GM12801 (cell line): ENCODE results near the gene CST9L.

Experiments used
- TF ChIP-seq, protein P1 (sequence below): IDR thresholded peaks from one replicate; pipeline ENCODE4 v1.5.1; 2011; ENCODE audit warnings: control low read depth; ENCODE audit not compliant: insufficient read length; ENCODE audit errors: extremely low read depth

CST9L gene

GRCh38 chr20:23519556-23519955, 48.7 kb downstream of the CST9L start:
- TF ChIP-seq, protein P1, sequence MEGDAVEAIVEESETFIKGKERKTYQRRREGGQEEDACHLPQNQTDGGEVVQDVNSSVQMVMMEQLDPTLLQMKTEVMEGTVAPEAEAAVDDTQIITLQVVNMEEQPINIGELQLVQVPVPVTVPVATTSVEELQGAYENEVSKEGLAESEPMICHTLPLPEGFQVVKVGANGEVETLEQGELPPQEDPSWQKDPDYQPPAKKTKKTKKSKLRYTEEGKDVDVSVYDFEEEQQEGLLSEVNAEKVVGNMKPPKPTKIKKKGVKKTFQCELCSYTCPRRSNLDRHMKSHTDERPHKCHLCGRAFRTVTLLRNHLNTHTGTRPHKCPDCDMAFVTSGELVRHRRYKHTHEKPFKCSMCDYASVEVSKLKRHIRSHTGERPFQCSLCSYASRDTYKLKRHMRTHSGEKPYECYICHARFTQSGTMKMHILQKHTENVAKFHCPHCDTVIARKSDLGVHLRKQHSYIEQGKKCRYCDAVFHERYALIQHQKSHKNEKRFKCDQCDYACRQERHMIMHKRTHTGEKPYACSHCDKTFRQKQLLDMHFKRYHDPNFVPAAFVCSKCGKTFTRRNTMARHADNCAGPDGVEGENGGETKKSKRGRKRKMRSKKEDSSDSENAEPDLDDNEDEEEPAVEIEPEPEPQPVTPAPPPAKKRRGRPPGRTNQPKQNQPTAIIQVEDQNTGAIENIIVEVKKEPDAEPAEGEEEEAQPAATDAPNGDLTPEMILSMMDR, result no peak

GRCh38 chr20:23517719-23518118, 50.6 kb downstream of the CST9L start:
- TF ChIP-seq, protein P1, result no peak

DNA sequence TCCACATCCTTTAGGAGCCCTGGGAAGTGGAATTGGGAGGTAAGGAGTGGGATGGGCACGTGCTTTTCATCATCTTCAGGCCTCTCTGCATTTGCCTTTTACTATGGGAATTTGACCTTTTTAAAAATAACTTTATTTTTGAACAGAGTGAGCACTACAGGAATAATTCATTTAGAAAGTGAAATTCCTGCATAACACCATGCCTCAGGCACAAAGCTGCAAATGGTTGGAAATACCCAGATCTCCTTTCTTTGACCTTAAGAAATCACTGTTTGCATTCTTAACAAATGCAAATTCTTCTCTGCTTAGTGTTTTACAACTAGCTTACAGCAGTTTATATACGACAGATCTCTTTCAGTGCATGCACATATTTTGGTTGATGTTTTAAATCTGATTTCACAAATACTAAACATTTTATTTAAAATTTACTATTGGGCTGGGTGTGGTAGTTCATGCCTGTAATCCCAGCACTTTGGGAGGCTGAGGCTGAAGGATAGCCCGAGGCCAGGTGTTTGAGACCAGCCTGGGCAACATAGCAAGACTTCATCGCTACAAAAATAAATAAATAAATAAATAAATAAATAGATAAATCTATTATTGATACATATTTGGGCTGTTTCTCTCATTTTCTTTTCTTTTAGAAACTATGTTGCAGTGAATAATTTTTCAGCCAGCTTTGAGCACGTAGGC, 52.9 kb downstream of the CST9L start:
- TF ChIP-seq, protein P1, result no peak

GRCh38 chr20:23514848-23515247, 53.4 kb downstream of the CST9L start:
- TF ChIP-seq, protein P1, result no peak
